Measurements from ENCODE around the gene TEX48. TPM values are rescaled to one million over a fixed set of nuclear protein-coding genes. Genes with fewer than 3 reads are reported as not detected.
A peak's percentile ranks its signal among the peaks of the same experiment; 100 is the strongest.

The TEX48 gene
- total and polyA plus RNA-seq, 2 donors (not counting 1 experiment from before 2014, with no cell fraction given), result not detected

GRCh38 chr9:114655689-114656088, 26.3 kb downstream of the TEX48 start:
- peak; percentile 40 to 73 for DNase-seq (ENCODE audit: low read depth in 2 of 2)
- Histone ChIP-seq H3K9ac (ENCODE audit: insufficient read depth, low read length) (no peak overlapping the region), H3K4me3 (replicated peaks in 1 of 4; ENCODE audit: control extremely low read depth in 1 of 4, insufficient read depth in 1 of 4, low read depth in 3 of 4, low read length in 4 of 4) (no peak overlapping the region), H3K4me1 (ENCODE audit: control insufficient read depth, extremely low read depth, insufficient read depth, low read length) (peaks cover 3% of the 10 kb centered on the region), H3K27me3 (ENCODE audit: control insufficient read depth, insufficient read depth, low read length) (peaks cover 2% of the 10 kb centered on the region), H3K79me2 (ENCODE audit: control insufficient read depth, insufficient read depth, low read length) (no peaks in the 10 kb centered on the region), H3K4me2 (ENCODE audit: extremely low read depth, insufficient read depth, low read length) (no peak overlapping the region), H4K20me1 (ENCODE audit: control insufficient read depth, extremely low read depth, insufficient read depth, low read length) (no peaks in the 10 kb centered on the region), H2AFZ (ENCODE audit: low read length) (no peak overlapping the region), H3K9me3 (ENCODE audit: control insufficient read depth, insufficient read depth, low read depth, low read length) (no peaks in the 10 kb centered on the region), H3K36me3 (ENCODE audit: control insufficient read depth, insufficient read depth, low read length) (no peaks in the 10 kb centered on the region), H3K27ac (ENCODE audit: insufficient read depth, low read length) (no peak overlapping the region)
- TF ChIP-seq, protein P1, sequence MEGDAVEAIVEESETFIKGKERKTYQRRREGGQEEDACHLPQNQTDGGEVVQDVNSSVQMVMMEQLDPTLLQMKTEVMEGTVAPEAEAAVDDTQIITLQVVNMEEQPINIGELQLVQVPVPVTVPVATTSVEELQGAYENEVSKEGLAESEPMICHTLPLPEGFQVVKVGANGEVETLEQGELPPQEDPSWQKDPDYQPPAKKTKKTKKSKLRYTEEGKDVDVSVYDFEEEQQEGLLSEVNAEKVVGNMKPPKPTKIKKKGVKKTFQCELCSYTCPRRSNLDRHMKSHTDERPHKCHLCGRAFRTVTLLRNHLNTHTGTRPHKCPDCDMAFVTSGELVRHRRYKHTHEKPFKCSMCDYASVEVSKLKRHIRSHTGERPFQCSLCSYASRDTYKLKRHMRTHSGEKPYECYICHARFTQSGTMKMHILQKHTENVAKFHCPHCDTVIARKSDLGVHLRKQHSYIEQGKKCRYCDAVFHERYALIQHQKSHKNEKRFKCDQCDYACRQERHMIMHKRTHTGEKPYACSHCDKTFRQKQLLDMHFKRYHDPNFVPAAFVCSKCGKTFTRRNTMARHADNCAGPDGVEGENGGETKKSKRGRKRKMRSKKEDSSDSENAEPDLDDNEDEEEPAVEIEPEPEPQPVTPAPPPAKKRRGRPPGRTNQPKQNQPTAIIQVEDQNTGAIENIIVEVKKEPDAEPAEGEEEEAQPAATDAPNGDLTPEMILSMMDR (conservative IDR thresholded peaks at IDR 0.05 in 1 of 2, IDR thresholded peaks at IDR 0.05 in 1 of 2; ENCODE audit: low read depth in 1 of 2, low read length in 2 of 2), result no peak
- no peak for TF ChIP-seq EZH2 (IDR thresholded peaks at IDR 0.05; ENCODE audit: low read length, missing control alignments)

GRCh38 chr9:114653556-114654159, 28.3 kb downstream of the TEX48 start:
- H3K9ac ChIP-seq (ENCODE audit: insufficient read depth, low read length), result no peak overlapping the region
- peak; percentile 63 to 80 for DNase-seq (ENCODE audit: low read depth in 2 of 2)
- H3K79me2 ChIP-seq (ENCODE audit: control insufficient read depth, insufficient read depth, low read length), result no peaks in the 10 kb centered on the region
- H3K9me3 ChIP-seq (ENCODE audit: control insufficient read depth, insufficient read depth, low read depth, low read length), result no peaks in the 10 kb centered on the region
- TF ChIP-seq, protein P1 (conservative IDR thresholded peaks at IDR 0.05 in 1 of 2, IDR thresholded peaks at IDR 0.05 in 1 of 2; ENCODE audit: low read depth in 1 of 2, low read length in 2 of 2), result peak; percentile 98 to 99
- TF ChIP-seq EZH2 (IDR thresholded peaks at IDR 0.05; ENCODE audit: low read length, missing control alignments), result no peak
- peak overlapping the region; percentile 66 for H2AFZ ChIP-seq (ENCODE audit: low read length)
- no peaks in the 10 kb centered on the region for H3K36me3 ChIP-seq (ENCODE audit: control insufficient read depth, insufficient read depth, low read length)
- H4K20me1 ChIP-seq (ENCODE audit: control insufficient read depth, extremely low read depth, insufficient read depth, low read length), result no peaks in the 10 kb centered on the region
- H3K4me1 ChIP-seq (ENCODE audit: control insufficient read depth, extremely low read depth, insufficient read depth, low read length), result peaks cover 3% of the 10 kb centered on the region
- H3K27me3 ChIP-seq (ENCODE audit: control insufficient read depth, insufficient read depth, low read length), result no peaks in the 10 kb centered on the region
- H3K4me3 ChIP-seq (replicated peaks in 1 of 4; ENCODE audit: control extremely low read depth in 1 of 4, insufficient read depth in 1 of 4, low read depth in 3 of 4, low read length in 4 of 4), result no peak overlapping the region
- no peak overlapping the region for H3K4me2 ChIP-seq (ENCODE audit: extremely low read depth, insufficient read depth, low read length)
- no peak overlapping the region for H3K27ac ChIP-seq (ENCODE audit: insufficient read depth, low read length)

GRCh38 chr9:114652776-114653555, 29.0 kb downstream of the TEX48 start:
- peak overlapping the region; percentile 66 for H2AFZ ChIP-seq (ENCODE audit: low read length)
- peak in 1 of 2 donors; percentile 56 for DNase-seq (ENCODE audit: low read depth in 2 of 2)

More at GRCh38 chr9:114652776-114653555, 29.0 kb downstream of the TEX48 start:
- Histone ChIP-seq H3K4me1 (ENCODE audit: control insufficient read depth, extremely low read depth, insufficient read depth, low read length) (peaks cover 3% of the 10 kb centered on the region), H3K27me3 (ENCODE audit: control insufficient read depth, insufficient read depth, low read length) (no peaks in the 10 kb centered on the region), H3K36me3 (ENCODE audit: control insufficient read depth, insufficient read depth, low read length) (no peaks in the 10 kb centered on the region), H3K4me2 (ENCODE audit: extremely low read depth, insufficient read depth, low read length) (no peak overlapping the region), H3K4me3 (replicated peaks in 1 of 4; ENCODE audit: control extremely low read depth in 1 of 4, insufficient read depth in 1 of 4, low read depth in 3 of 4, low read length in 4 of 4) (no peak overlapping the region), H3K9me3 (ENCODE audit: control insufficient read depth, insufficient read depth, low read depth, low read length) (no peaks in the 10 kb centered on the region), H3K9ac (ENCODE audit: insufficient read depth, low read length) (no peak overlapping the region), H3K27ac (ENCODE audit: insufficient read depth, low read length) (no peak overlapping the region), H3K79me2 (ENCODE audit: control insufficient read depth, insufficient read depth, low read length) (no peaks in the 10 kb centered on the region), H4K20me1 (ENCODE audit: control insufficient read depth, extremely low read depth, insufficient read depth, low read length) (no peaks in the 10 kb centered on the region)
- TF ChIP-seq, protein P1 (conservative IDR thresholded peaks at IDR 0.05 in 1 of 2, IDR thresholded peaks at IDR 0.05 in 1 of 2; ENCODE audit: low read depth in 1 of 2, low read length in 2 of 2), result no peak
- TF ChIP-seq EZH2 (IDR thresholded peaks at IDR 0.05; ENCODE audit: low read length, missing control alignments), result no peak

Measured in fibroblast of lung (primary cell).